IMR-90 (cell line): Measurements from ENCODE around the gene SEMA4D. TPM values are rescaled to one million over a fixed set of nuclear protein-coding genes. Genes with fewer than 3 reads are reported as not detected.
A peak's percentile ranks its signal among the peaks of the same experiment; 100 is the strongest.

ENCODE experiments used
- ATAC-seq: fragments of 200-7000 bp; cut with Tn5 transposase; 2 replicates; pipeline ENCODE4 v1.9.1; 2020; ENCODE audit warnings: low read depth, mild to moderate bottlenecking, moderate library complexity
- BruUV-seq: library from RNA; stranded (reverse); fragments of 400-500 nt; replicated peaks from 2 replicates; lab custom pipeline; 2021; lab: Mats Ljungman, UMichigan
- CTCF ChIA-PET: fragments of 300-600 bp; formaldehyde crosslinking; extraction: SDS; loops from one replicate; lab custom pipeline; 2021; ENCODE audit warnings: antibody characterized with exemption; lab: Yijun Ruan, JAX
- POLR2A ChIA-PET: fragments of 300-600 bp; sonication (Branson Sonifier 250); formaldehyde crosslinking; loops from one replicate; lab custom pipeline; 2022; ENCODE audit warnings: antibody characterized with exemption; ENCODE audit not compliant: unreplicated experiment; lab: Charles Lee
- DNase-seq: peaks from one replicate; pipeline ENCODE4 v3.0.0; 2013
- H2AFZ ChIP-seq: replicated peaks from 2 replicates; pipeline ENCODE3; 2013; ENCODE audit warnings: low read length, mild to moderate bottlenecking; ENCODE audit not compliant: poor library complexity
- H2AK5ac ChIP-seq: 2 replicates; pipeline ENCODE4 v1.6.1; 2013; ENCODE audit warnings: low read depth, low read length, inconsistent platforms
- H2AK9ac ChIP-seq: replicated peaks from 2 replicates; pipeline ENCODE3; 2013; ENCODE audit warnings: mild to moderate bottlenecking, low read depth, low read length, moderate library complexity; ENCODE audit not compliant: poor library complexity
- H2BK120ac ChIP-seq: 2 replicates; pipeline ENCODE4 v1.6.1; 2013; ENCODE audit warnings: low read depth, low read length, inconsistent platforms
- H2BK15ac ChIP-seq: 3 replicates; pipeline ENCODE4 v1.6.1; 2013; ENCODE audit warnings: low read depth, low read length, inconsistent platforms
- H2BK20ac ChIP-seq: 2 replicates; pipeline ENCODE4 v1.6.1; 2013; ENCODE audit warnings: low read depth, mild to moderate bottlenecking, inconsistent platforms, low read length, moderate library complexity
- H2BK5ac ChIP-seq: 2 replicates; pipeline ENCODE4 v1.6.1; 2013; ENCODE audit warnings: mild to moderate bottlenecking, low read depth, low read length, inconsistent platforms; ENCODE audit not compliant: poor library complexity, severe bottlenecking
- H3K14ac ChIP-seq: replicated peaks from 2 replicates; pipeline ENCODE4 v1.6.1; 2013; ENCODE audit warnings: low read depth, low read length, inconsistent platforms
- H3K18ac ChIP-seq: 2 replicates; pipeline ENCODE4 v1.6.1; 2013; ENCODE audit warnings: low read depth, low read length, control low read depth
- H3K23ac ChIP-seq: 2 replicates; pipeline ENCODE4 v1.6.1; 2013; ENCODE audit warnings: low read depth, low read length, inconsistent platforms
- H3K27ac ChIP-seq: 2 replicates; pipeline ENCODE4 v1.5.1; 2013; ENCODE audit warnings: mild to moderate bottlenecking, control low read depth, low read length; ENCODE audit not compliant: insufficient read depth
- H3K27me3 ChIP-seq: 2 replicates; pipeline ENCODE4 v1.6.1; 2013; ENCODE audit warnings: low read length; ENCODE audit not compliant: control insufficient read depth, insufficient read depth
- H3K36me3 ChIP-seq: 2 replicates; pipeline ENCODE4 v1.6.1; 2013; ENCODE audit warnings: low read length, mixed read lengths; ENCODE audit not compliant: control insufficient read depth, insufficient read depth
- H3K4ac ChIP-seq: 2 replicates; pipeline ENCODE4 v1.6.1; 2013; ENCODE audit warnings: low read depth, low read length, inconsistent platforms
- H3K4me1 ChIP-seq: 2 replicates; pipeline ENCODE4 v1.6.1; 2013; ENCODE audit warnings: low read length, mixed read lengths; ENCODE audit not compliant: control insufficient read depth, insufficient read depth
- H3K4me2 ChIP-seq: 2 replicates; pipeline ENCODE4 v1.6.1; 2013; ENCODE audit warnings: low read depth, mild to moderate bottlenecking, control low read depth, low read length, moderate library complexity
- H3K4me3 ChIP-seq: 2 replicates; pipeline ENCODE4 v1.5.1; 2013; ENCODE audit warnings: low read depth, mild to moderate bottlenecking, control low read depth, low read length, moderate library complexity; ENCODE audit not compliant: insufficient read depth
- H3K56ac ChIP-seq: 2 replicates; pipeline ENCODE4 v1.6.1; 2013; ENCODE audit warnings: low read length, inconsistent platforms; ENCODE audit not compliant: insufficient read depth; ENCODE audit errors: extremely low read depth
- H3K79me1 ChIP-seq, 2 experiments: 2 replicates each; pipeline ENCODE4 v1.6.1; 2013; ENCODE audit warnings: low read length in 2 of 2, inconsistent platforms in 1 of 2, low read depth in 1 of 2
- H3K9ac ChIP-seq: 2 replicates; pipeline ENCODE4 v1.6.1; 2013; ENCODE audit warnings: low read depth, low read length, control low read depth
- H3K9me1 ChIP-seq: 2 replicates; pipeline ENCODE4 v1.6.1; 2013; ENCODE audit warnings: low read length, inconsistent platforms; ENCODE audit not compliant: insufficient read depth
- H3K9me3 ChIP-seq: 2 replicates; pipeline ENCODE4 v1.6.1; 2013; ENCODE audit warnings: low read length; ENCODE audit not compliant: control insufficient read depth, insufficient read depth
- H4K20me1 ChIP-seq: 2 replicates; pipeline ENCODE4 v1.6.1; 2013; ENCODE audit warnings: low read length, inconsistent platforms; ENCODE audit not compliant: insufficient read depth
- H4K5ac ChIP-seq: 2 replicates; pipeline ENCODE4 v1.6.1; 2013; ENCODE audit warnings: mild to moderate bottlenecking, low read depth, low read length, control low read depth
- H4K8ac ChIP-seq, 2 experiments: 2 replicates each; pipeline ENCODE4 v1.6.1; 2013; ENCODE audit warnings: low read depth in 2 of 2, low read length in 2 of 2, control low read depth in 1 of 2, inconsistent platforms in 1 of 2
- H4K91ac ChIP-seq: 2 replicates; pipeline ENCODE4 v1.6.1; 2013; ENCODE audit warnings: low read depth, low read length, inconsistent platforms; ENCODE audit not compliant: insufficient read depth
- BHLHE40 ChIP-seq: fragments of 150-350 bp; IDR thresholded peaks from 2 replicates; pipeline ENCODE4 v1.6.1; 2016; ENCODE audit warnings: mild to moderate bottlenecking, low read depth, low read length
- CEBPB ChIP-seq: IDR thresholded peaks from 2 replicates; pipeline ENCODE4 v1.6.1; 2012; ENCODE audit warnings: low read depth, low read length, improper control_type of control experiment
- POLR2A ChIP-seq: IDR thresholded peaks from 2 replicates; pipeline ENCODE4 v1.6.1; 2012; ENCODE audit warnings: mild to moderate bottlenecking, low read depth, low read length
- RCOR1 ChIP-seq: IDR thresholded peaks from 2 replicates; pipeline ENCODE4 v1.6.1; 2012; ENCODE audit warnings: mild to moderate bottlenecking, low read length, improper control_type of control experiment; ENCODE audit not compliant: insufficient replicate concordance
- SMC3 ChIP-seq: fragments of 150-350 bp; IDR thresholded peaks from 2 replicates; pipeline ENCODE4 v1.6.1; 2016; ENCODE audit warnings: low read depth, mild to moderate bottlenecking, antibody characterized with exemption, low read length, moderate library complexity
- WGBS, 2 experiments: methylation state at CpG; one replicate each; pipeline versions ENCODE4 v1.1.5 to v1.1.7; 2013; ENCODE audit warnings: missing lambda C conversion rate in 2 of 2; ENCODE audit not compliant: insufficient read length in 1 of 2; ENCODE audit errors: extremely low coverage in 2 of 2; 5-methylcytosine and 5-hydroxymethylcytosine counted together
- dilution Hi-C: fragments of 300-500 bp; cut with HindIII; formaldehyde crosslinking; loops from one replicate; pipeline ENCODE4 v1.14.3; 2018; ENCODE audit warnings: low sequenced_read_pairs; ENCODE audit not compliant: unreplicated experiment
- in situ Hi-C: fragments of 300-500 bp; cut with MboI; formaldehyde crosslinking; loops from 3 replicates; pipeline ENCODE4 v1.14.3; 2019; ENCODE audit warnings: low sequenced_read_pairs, inconsistent platforms, mixed read lengths
- intact Hi-C: fragments of 100-400 bp; cut with micrococcal nuclease; formaldehyde crosslinking; loops from 2 replicates; pipeline ENCODE4 v1.10.0; 2022
- polyA plus RNA-seq, 3 experiments: library from polyadenylated mRNA; depleted of rRNA; stranded (reverse); fragments of >200 nt; gene quantifications; 2 replicates each; pipeline ENCODE4 v1.2.3, GENCODE V29; 2012; ENCODE audit warnings: low replicate concordance in 1 of 3
- total RNA-seq: library from RNA; depleted of rRNA; stranded (reverse); fragments of >200 nt; gene quantifications from 2 replicates; pipeline ENCODE4 v1.2.3, GENCODE V29; 2012

The SEMA4D gene
- total and polyA plus RNA-seq, 2 of the 4 experiments (the other 2 are of a cell fraction): 0.90 to 1.5 TPM

GRCh38 chr9:89421595-89421994 is 76.3 kb downstream of the SEMA4D start:
- peaks cover 11% of the 10 kb centered on the region; the same call in 1 of the 2 replicates for H3K9me1 ChIP-seq
- no peaks in the 10 kb centered on the region for H3K27me3 ChIP-seq
- peak overlapping the region; percentile 21 for H2BK120ac ChIP-seq
- H2BK20ac ChIP-seq: no peak overlapping the region
- H3K36me3 ChIP-seq: no peaks in the 10 kb centered on the region
- ChIA-PET CTCF (no interaction called here), POLR2A (no interaction called here)
- peak overlapping the region; percentile 27 to 42; a peak in 2 of 4 replicates for H4K8ac ChIP-seq
- dilution Hi-C loops (no loop called here), intact Hi-C loops (no loop called here), in situ Hi-C loops (no loop called here)
- ATAC-seq (peak; percentile 9), DNase-seq (peak; percentile 77)
- no peak for TF ChIP-seq CEBPB
- TF ChIP-seq RCOR1: peak; percentile 15
- no peak for TF ChIP-seq SMC3
- peak; percentile 57 for TF ChIP-seq BHLHE40
- no peak for TF ChIP-seq POLR2A
- no peaks in the 10 kb centered on the region for H3K9me3 ChIP-seq
- peak overlapping the region; percentile 61 for H2AK5ac ChIP-seq
- H4K20me1 ChIP-seq: no peaks in the 10 kb centered on the region
- peak overlapping the region; percentile 75 for H2BK5ac ChIP-seq
- H3K27ac ChIP-seq: peak overlapping the region; percentile 54; the same call in 1 of the 2 replicates
- no peaks in the 10 kb centered on the region; a peak in 1 of 4 replicates for H3K79me1 ChIP-seq
- H4K5ac ChIP-seq: peak overlapping the region; percentile 78; the same call in 1 of the 2 replicates
- H4K91ac ChIP-seq: peak overlapping the region; percentile 25; the same call in 1 of the 2 replicates
- H3K4me3 ChIP-seq: no peak overlapping the region
- H3K18ac ChIP-seq: peak overlapping the region; percentile 74; the same call in 1 of the 2 replicates
- no peak overlapping the region for H2AFZ ChIP-seq
- no peak overlapping the region for H2AK9ac ChIP-seq
- no peak overlapping the region for H3K9ac ChIP-seq
- H2BK15ac ChIP-seq: 0 out of 3 replicates have a peak overlapping the region, but pooled peaks have one; percentile 1
- no peak overlapping the region for H3K56ac ChIP-seq
- H3K23ac ChIP-seq: no peak overlapping the region
- H3K4ac ChIP-seq: peak overlapping the region; percentile 9; the same call in 1 of the 2 replicates
- H3K4me2 ChIP-seq: no peak overlapping the region
- no TSS peak for BruUV-seq
- peaks cover 24% of the 10 kb centered on the region for H3K4me1 ChIP-seq
- 83% methylated on average over 3 of the region's 6 CpGs; no CpG with 5 or more reads in 1 of the 2 experiments for WGBS, 2 experiments
- H3K14ac ChIP-seq: no peak overlapping the region
